ENCODE data around the gene ZNF823. TPM values are rescaled to one million over a fixed set of nuclear protein-coding genes. Genes with fewer than 3 reads are reported as not detected.
A peak's percentile ranks its signal among the peaks of the same experiment; 100 is the strongest.
"Not testable (repeated sequence)": the region's sequence is repeated elsewhere in the genome, so short reads cannot be mapped to it uniquely, and the experiment has no call there.

ZNF823 gene
- total and polyA plus RNA-seq, 2 experiments from 2014 or later, result 3.4 to 10.4 TPM

GRCh38 chr19:11783767-11784166 is 45.0 kb upstream of the ZNF823 start:
- no peak overlapping the region for H3K4me2 ChIP-seq
- no peak for DNase-seq (ENCODE audit: low spot score)
- no peaks in the 10 kb centered on the region for H4K20me1 ChIP-seq (ENCODE audit: insufficient read depth, poor library complexity, severe bottlenecking)
- H3K27ac ChIP-seq, result no peak overlapping the region
- H3K36me3 ChIP-seq (replicated peaks; ENCODE audit: insufficient read depth, low read depth), result peaks cover 23% of the 10 kb centered on the region
- H3K9me3 ChIP-seq (ENCODE audit: low read depth), result peaks cover 58% of the 10 kb centered on the region
- H3K27me3 ChIP-seq, result no peaks in the 10 kb centered on the region
- H3K9me2 ChIP-seq (replicated peaks; ENCODE audit: insufficient read depth), result no peaks in the 10 kb centered on the region
- no peaks in the 10 kb centered on the region for H3K79me2 ChIP-seq
- no peak overlapping the region for H2AFZ ChIP-seq
- WGBS (ENCODE audit: low lambda C conversion rate, missing lambda C conversion rate), result 97% methylated on average over 1 of the region's 1 CpG
- no peaks in the 10 kb centered on the region for H3K4me1 ChIP-seq (ENCODE audit: insufficient read depth)
- TF ChIP-seq EZH2phosphoT487 (IDR thresholded peaks at IDR 0.05; ENCODE audit: low read depth, severe bottlenecking, unreplicated experiment), result no peak
- no peak for TF ChIP-seq CTCF (IDR thresholded peaks at IDR 0.05; ENCODE audit: poor library complexity)
- TF ChIP-seq EZH2 (IDR thresholded peaks at IDR 0.05; ENCODE audit: borderline replicate concordance), result no peak
- H3K4me3 ChIP-seq, result no peak overlapping the region

DNA sequence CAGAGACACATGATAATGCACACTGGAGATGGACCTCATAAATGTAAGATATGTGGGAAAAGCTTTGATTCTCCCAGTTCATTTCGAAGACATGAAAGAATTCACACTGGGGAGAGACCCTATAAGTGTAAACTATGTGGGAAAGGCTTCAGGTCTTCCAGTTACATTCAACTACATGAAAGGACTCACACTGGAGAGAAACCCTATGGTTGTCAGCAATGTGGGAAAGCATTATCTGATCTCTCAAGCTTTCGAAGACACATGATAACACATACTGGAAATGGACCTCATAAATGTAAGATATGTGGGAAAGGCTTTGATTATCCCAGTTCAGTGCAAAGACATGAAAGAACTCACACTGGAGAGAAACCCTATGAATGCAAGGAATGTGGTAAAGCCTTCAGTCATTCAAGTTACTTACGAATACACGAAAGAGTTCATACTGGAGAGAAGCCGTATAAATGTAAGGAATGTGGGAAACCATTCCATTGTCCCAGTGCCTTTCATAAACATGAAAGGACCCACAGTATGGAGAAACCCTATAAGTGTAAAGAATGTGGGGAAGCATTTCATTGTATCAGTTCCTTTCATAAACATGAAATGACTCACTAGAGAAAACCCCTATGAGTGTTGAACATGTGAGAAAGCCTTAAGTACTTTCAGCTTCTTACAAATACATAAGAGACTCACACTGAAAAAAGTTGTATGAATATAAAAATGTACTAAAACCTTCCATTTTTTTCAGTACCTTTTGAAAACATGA is 42.7 kb upstream of the ZNF823 start:
- no peak overlapping the region for H3K4me2 ChIP-seq
- H3K9me2 ChIP-seq (replicated peaks; ENCODE audit: insufficient read depth), result no peaks in the 10 kb centered on the region
- H3K4me3 ChIP-seq, result peak overlapping the region; percentile 1
- DNase-seq (ENCODE audit: low spot score), result no peak
- no peak overlapping the region for H3K27ac ChIP-seq
- H3K36me3 ChIP-seq (replicated peaks; ENCODE audit: insufficient read depth, low read depth), result peaks cover 28% of the 10 kb centered on the region
- H3K79me2 ChIP-seq, result no peaks in the 10 kb centered on the region
- TF ChIP-seq EZH2 (IDR thresholded peaks at IDR 0.05; ENCODE audit: borderline replicate concordance) (no peak), CTCF (IDR thresholded peaks at IDR 0.05; ENCODE audit: poor library complexity) (no peak), EZH2phosphoT487 (IDR thresholded peaks at IDR 0.05; ENCODE audit: low read depth, severe bottlenecking, unreplicated experiment) (no peak)
- H4K20me1 ChIP-seq (ENCODE audit: insufficient read depth, poor library complexity, severe bottlenecking), result no peaks in the 10 kb centered on the region
- peaks cover 57% of the 10 kb centered on the region for H3K9me3 ChIP-seq (ENCODE audit: low read depth)
- WGBS (ENCODE audit: low lambda C conversion rate, missing lambda C conversion rate), result 98% methylated on average over 5 of the region's 5 CpGs
- H3K27me3 ChIP-seq, result no peaks in the 10 kb centered on the region
- H3K4me1 ChIP-seq (ENCODE audit: insufficient read depth), result no peaks in the 10 kb centered on the region
- H2AFZ ChIP-seq, result no peak overlapping the region

- Histone ChIP-seq H3K9me3 (ENCODE audit: low read depth) (peaks cover 61% of the 10 kb centered on the region), H3K9me2 (replicated peaks; ENCODE audit: insufficient read depth) (no peaks in the 10 kb centered on the region), H4K20me1 (ENCODE audit: insufficient read depth, poor library complexity, severe bottlenecking) (no peaks in the 10 kb centered on the region), H3K4me3 (no peak overlapping the region), H3K79me2 (peaks cover 7% of the 10 kb centered on the region), H2AFZ (no peak overlapping the region), H3K27me3 (no peaks in the 10 kb centered on the region), H3K4me1 (ENCODE audit: insufficient read depth) (no peaks in the 10 kb centered on the region), H3K27ac (no peak overlapping the region), H3K36me3 (replicated peaks; ENCODE audit: insufficient read depth, low read depth) (peaks cover 28% of the 10 kb centered on the region), H3K4me2 (no peak overlapping the region)
- no peak for TF ChIP-seq EZH2 (IDR thresholded peaks at IDR 0.05; ENCODE audit: borderline replicate concordance)
- DNase-seq (ENCODE audit: low spot score), result no peak
- WGBS (ENCODE audit: low lambda C conversion rate, missing lambda C conversion rate), result 97% methylated on average over 7 of the region's 7 CpGs
Observed at GRCh38 chr19:11780431-11781020, 41.8 kb upstream of the ZNF823 start.

DNA sequence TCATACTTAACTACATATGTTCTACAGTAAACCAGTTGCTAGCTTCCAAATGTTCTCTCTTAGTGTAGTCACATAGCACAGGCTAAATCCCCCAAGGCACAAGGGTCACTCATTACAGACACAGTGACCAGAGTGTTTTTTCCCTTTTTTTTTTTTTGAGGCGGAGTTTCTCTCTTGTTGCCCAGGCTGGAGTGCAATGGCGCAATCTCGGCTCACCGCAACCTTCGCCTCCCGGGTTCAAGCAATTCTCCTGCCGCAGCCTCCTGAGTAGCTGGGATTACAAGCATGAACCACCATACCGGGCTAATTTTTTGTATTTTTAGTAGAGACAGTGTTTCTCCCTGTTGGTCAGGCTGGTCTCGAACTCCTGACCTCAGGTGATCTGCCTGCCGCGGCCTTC is 37.9 kb upstream of the ZNF823 start:
- not testable (repeated sequence) for H3K4me2 ChIP-seq; H4K20me1 ChIP-seq (ENCODE audit: insufficient read depth, poor library complexity, severe bottlenecking); H3K27me3 ChIP-seq; H3K4me3 ChIP-seq; DNase-seq (ENCODE audit: low spot score); H3K4me1 ChIP-seq (ENCODE audit: insufficient read depth); H3K27ac ChIP-seq; H2AFZ ChIP-seq; H3K9me2 ChIP-seq (replicated peaks; ENCODE audit: insufficient read depth)
- Histone ChIP-seq H3K9me3 (ENCODE audit: low read depth) (peaks cover 37% of the 10 kb centered on the region), H3K36me3 (replicated peaks; ENCODE audit: insufficient read depth, low read depth) (peaks cover 20% of the 10 kb centered on the region), H3K79me2 (peaks cover 14% of the 10 kb centered on the region)
- WGBS (ENCODE audit: low lambda C conversion rate, missing lambda C conversion rate), result 98% methylated on average over 11 of the region's 11 CpGs

DNA sequence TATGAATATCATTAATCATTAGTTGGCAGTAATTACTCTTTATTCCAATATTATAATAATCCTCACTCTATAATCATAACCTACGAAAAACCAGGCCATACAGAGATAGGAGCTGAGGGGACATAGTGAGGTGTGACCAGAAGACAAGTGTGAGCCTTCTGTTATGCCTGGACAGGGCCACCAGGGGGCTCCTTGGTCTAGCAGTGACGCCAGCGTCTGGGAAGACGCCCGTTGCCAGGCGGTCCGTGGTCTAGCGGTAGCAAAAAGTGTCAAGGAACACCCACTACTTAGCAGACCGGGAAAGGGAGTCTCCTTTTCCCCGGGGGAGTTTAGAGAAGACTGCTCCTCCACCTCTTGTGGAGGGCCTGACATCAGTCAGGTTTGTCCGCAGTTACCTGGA is 32.8 kb upstream of the ZNF823 start:
- H3K9me2 ChIP-seq (replicated peaks; ENCODE audit: insufficient read depth); H4K20me1 ChIP-seq (ENCODE audit: insufficient read depth, poor library complexity, severe bottlenecking); H2AFZ ChIP-seq; H3K36me3 ChIP-seq (replicated peaks; ENCODE audit: insufficient read depth, low read depth); H3K4me2 ChIP-seq; H3K27ac ChIP-seq; DNase-seq (ENCODE audit: low spot score); H3K4me3 ChIP-seq; H3K27me3 ChIP-seq; H3K4me1 ChIP-seq (ENCODE audit: insufficient read depth): not testable (repeated sequence)
- Histone ChIP-seq H3K9me3 (ENCODE audit: low read depth) (peaks cover 13% of the 10 kb centered on the region), H3K79me2 (peaks cover 48% of the 10 kb centered on the region)
- WGBS (ENCODE audit: low lambda C conversion rate, missing lambda C conversion rate), result 74% methylated on average over 11 of the region's 11 CpGs

All from hepatocyte (in vitro differentiated cells).